AG04450 (cell line): ENCODE measurements around the gene SPO11. TPM values are rescaled to one million over a fixed set of nuclear protein-coding genes. Genes with fewer than 3 reads are reported as not detected.

ENCODE experiments used
- CTCF ChIA-PET: fragments of 300-600, 350-600 bp; formaldehyde crosslinking; extraction: SDS; loops from one replicate; lab custom pipeline; 2022; ENCODE audit warnings: antibody characterized with exemption, inconsistent platforms; lab: Charles Lee
- POLR2A ChIA-PET: fragments of 350-600 bp; formaldehyde crosslinking; extraction: SDS; loops from one replicate; lab custom pipeline; 2021; ENCODE audit warnings: antibody characterized with exemption, inconsistent platforms; lab: Yijun Ruan, JAX
- DNase-seq: peaks from one replicate; pipeline ENCODE4 v3.0.0-alpha.2; 2011; ENCODE audit warnings: low read depth, low spot score
- H3K27ac ChIP-seq: one replicate; pipeline ENCODE4 v1.5.1; 2012; ENCODE audit warnings: low read depth, low read length, control low read depth
- H3K27me3 ChIP-seq: one replicate; pipeline ENCODE4 v1.6.0; 2012; ENCODE audit warnings: low read length; ENCODE audit not compliant: control insufficient read depth, insufficient read depth
- H3K4me3 ChIP-seq: 2 replicates; pipeline ENCODE4 v1.5.1; 2011; ENCODE audit warnings: mild to moderate bottlenecking, low read depth, low read length, control low read depth
- H3K9me3 ChIP-seq: 2 replicates; pipeline ENCODE4 v1.5.1; 2012; ENCODE audit warnings: low read length; ENCODE audit not compliant: control insufficient read depth, insufficient read depth
- CTCF ChIP-seq: IDR thresholded peaks from 2 replicates; pipeline ENCODE4 v1.5.1; 2011; ENCODE audit warnings: low read depth, low read length, control low read depth, inconsistent platforms
- polyA plus RNA-seq: library from polyadenylated mRNA; depleted of rRNA; stranded (reverse); fragments of >200 nt; gene quantifications from 2 replicates; pipeline ENCODE4 v1.2.3, GENCODE V29; 2011

Gene SPO11
- polyA plus RNA-seq, 1 experiment, result not detected

GRCh38 chr20:57308451-57309271, 20.9 kb upstream of the SPO11 start:
- no peak for DNase-seq

GRCh38 chr20:57309544-57310115, 20.0 kb upstream of the SPO11 start:
- POLR2A ChIA-PET, result no interaction called here

More at GRCh38 chr20:57308451-57309271, 20.9 kb upstream of the SPO11 start:
- H3K27me3 ChIP-seq, result no peaks in the 10 kb centered on the region
- no peaks in the 10 kb centered on the region for H3K9me3 ChIP-seq
- ChIA-PET CTCF (no interaction called here), POLR2A (no interaction called here)
- no peak for TF ChIP-seq CTCF
- no peak overlapping the region for H3K27ac ChIP-seq
- no peak overlapping the region for H3K4me3 ChIP-seq

GRCh38 chr20:57310821-57311514, 18.6 kb upstream of the SPO11 start:
- no peaks in the 10 kb centered on the region for H3K27me3 ChIP-seq

More at GRCh38 chr20:57309544-57310115, 20.0 kb upstream of the SPO11 start:
- no peak overlapping the region for H3K27ac ChIP-seq
- TF ChIP-seq CTCF, result no peak
- CTCF ChIA-PET, result no interaction called here
- no peaks in the 10 kb centered on the region for H3K27me3 ChIP-seq
- DNase-seq, result no peak
- H3K9me3 ChIP-seq, result no peaks in the 10 kb centered on the region
- no peak overlapping the region for H3K4me3 ChIP-seq

GRCh38 chr20:57312138-57312537, 17.5 kb upstream of the SPO11 start:
- Histone ChIP-seq H3K27ac (no peak overlapping the region), H3K9me3 (no peaks in the 10 kb centered on the region), H3K27me3 (no peaks in the 10 kb centered on the region), H3K4me3 (no peak overlapping the region)
- ChIA-PET POLR2A (no interaction called here), CTCF (no interaction called here)
- no peak for DNase-seq
- no peak for TF ChIP-seq CTCF

More at GRCh38 chr20:57310821-57311514, 18.6 kb upstream of the SPO11 start:
- ChIA-PET POLR2A (no interaction called here), CTCF (no interaction called here)
- TF ChIP-seq CTCF, result no peak
- DNase-seq, result no peak
- Histone ChIP-seq H3K4me3 (no peak overlapping the region), H3K27ac (no peak overlapping the region), H3K9me3 (no peaks in the 10 kb centered on the region)
